Measurements from ENCODE around the gene SLC34A1. TPM values are rescaled to one million over a fixed set of nuclear protein-coding genes. Genes with fewer than 3 reads are reported as not detected.

The SLC34A1 gene
- total RNA-seq, 4 donors from 2014 or later = not detected

- TF ChIP-seq, protein P1, sequence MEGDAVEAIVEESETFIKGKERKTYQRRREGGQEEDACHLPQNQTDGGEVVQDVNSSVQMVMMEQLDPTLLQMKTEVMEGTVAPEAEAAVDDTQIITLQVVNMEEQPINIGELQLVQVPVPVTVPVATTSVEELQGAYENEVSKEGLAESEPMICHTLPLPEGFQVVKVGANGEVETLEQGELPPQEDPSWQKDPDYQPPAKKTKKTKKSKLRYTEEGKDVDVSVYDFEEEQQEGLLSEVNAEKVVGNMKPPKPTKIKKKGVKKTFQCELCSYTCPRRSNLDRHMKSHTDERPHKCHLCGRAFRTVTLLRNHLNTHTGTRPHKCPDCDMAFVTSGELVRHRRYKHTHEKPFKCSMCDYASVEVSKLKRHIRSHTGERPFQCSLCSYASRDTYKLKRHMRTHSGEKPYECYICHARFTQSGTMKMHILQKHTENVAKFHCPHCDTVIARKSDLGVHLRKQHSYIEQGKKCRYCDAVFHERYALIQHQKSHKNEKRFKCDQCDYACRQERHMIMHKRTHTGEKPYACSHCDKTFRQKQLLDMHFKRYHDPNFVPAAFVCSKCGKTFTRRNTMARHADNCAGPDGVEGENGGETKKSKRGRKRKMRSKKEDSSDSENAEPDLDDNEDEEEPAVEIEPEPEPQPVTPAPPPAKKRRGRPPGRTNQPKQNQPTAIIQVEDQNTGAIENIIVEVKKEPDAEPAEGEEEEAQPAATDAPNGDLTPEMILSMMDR (IDR thresholded peaks at IDR 0.05; ENCODE audit: low read depth) = no peak
Observed at GRCh38 chr5:177378884-177379883, 5.0 kb upstream of the SLC34A1 start.

DNA sequence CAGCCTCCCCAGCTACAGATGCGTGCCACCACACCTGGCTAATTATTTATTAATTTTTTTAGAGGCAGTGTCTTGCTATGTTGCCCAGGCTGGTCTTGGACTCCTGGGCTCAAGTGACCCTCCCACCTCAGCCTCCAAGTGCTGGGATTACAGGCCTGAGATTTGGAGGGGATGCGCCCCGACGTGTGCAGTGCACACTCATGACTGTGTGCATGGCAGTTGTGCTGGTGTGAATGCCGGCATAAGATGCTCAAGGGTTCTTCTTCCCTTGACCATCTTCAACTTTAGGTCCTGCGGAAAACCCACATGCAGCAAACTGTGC lies 3.5 kb upstream of the SLC34A1 start:
- TF ChIP-seq, protein P1 (IDR thresholded peaks at IDR 0.05; ENCODE audit: low read depth) = no peak

- TF ChIP-seq, protein P1 (IDR thresholded peaks at IDR 0.05; ENCODE audit: low read depth) = no peak
Observed at GRCh38 chr5:177382423-177383029, 1.7 kb upstream of the SLC34A1 start.

DNA sequence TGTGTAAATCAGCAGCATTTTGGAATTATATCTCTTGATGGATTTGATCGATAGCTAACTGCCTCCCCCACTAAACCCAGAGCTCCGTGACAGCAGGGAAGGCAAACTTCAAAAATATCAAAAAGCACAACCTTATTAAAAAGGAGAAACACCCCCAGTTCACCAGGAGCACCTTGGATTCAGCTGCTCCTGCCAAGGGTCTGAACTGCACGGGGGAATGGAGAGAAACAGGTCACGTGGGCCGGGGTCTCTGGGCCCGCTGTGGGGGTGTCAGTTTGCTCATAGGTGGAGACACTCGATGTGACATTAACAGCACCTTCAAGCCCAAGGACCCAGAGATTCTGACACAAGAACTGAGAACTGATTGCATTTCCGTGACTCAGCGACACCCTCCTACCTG lies 1.1 kb upstream of the SLC34A1 start:
- TF ChIP-seq, protein P1 (IDR thresholded peaks at IDR 0.05; ENCODE audit: low read depth) = no peak

- TF ChIP-seq, protein P1 (IDR thresholded peaks at IDR 0.05; ENCODE audit: low read depth) = no peak
Observed at GRCh38 chr5:177385720-177386119, 1.5 kb downstream of the SLC34A1 start.

DNA sequence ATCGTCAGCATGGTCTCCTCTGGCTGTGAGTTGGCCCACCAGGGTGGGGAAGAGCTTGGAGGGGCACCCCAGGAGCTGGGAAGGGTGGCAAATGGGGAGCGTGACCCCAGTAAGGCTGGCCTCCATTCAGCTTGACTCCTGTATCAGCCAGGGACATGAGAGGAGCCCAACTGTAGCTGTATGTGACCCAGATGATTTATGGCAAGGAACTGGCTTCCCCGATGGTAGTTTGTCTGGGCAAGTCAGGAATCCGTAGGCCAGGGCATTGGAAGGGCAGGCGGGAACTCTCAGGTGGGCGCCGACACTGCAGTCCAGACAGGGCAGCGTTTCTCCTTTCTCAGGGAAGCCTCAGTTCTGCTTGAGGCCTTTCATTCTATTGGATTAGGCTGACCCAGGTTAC lies 2.3 kb downstream of the SLC34A1 start:
- TF ChIP-seq, protein P1 (IDR thresholded peaks at IDR 0.05; ENCODE audit: low read depth) = no peak

- TF ChIP-seq, protein P1 (IDR thresholded peaks at IDR 0.05; ENCODE audit: low read depth) = no peak
Observed at GRCh38 chr5:177387405-177387804, 3.2 kb downstream of the SLC34A1 start.
